ENCODE measurements around the gene GALNT7.
A peak's percentile ranks its signal among the peaks of the same experiment; 100 is the strongest.

The GALNT7 gene

GRCh38 chr4:173174594-173175012 is 6.0 kb downstream of the GALNT7 start:
- Histone ChIP-seq H3K27ac (ENCODE audit: low read length) (no peak overlapping the region), H3K9ac (ENCODE audit: low read length) (no peak overlapping the region), H3K9me3 (ENCODE audit: insufficient read depth, low read length) (no peaks in the 10 kb centered on the region), H3K36me3 (replicated peaks; ENCODE audit: low read depth, low read length) (no peaks in the 10 kb centered on the region), H3K4me1 (ENCODE audit: low read length) (peaks cover 36% of the 10 kb centered on the region), H3K4me2 (ENCODE audit: low read length) (no peak overlapping the region), H3K4me3 (ENCODE audit: low read length) (no peak overlapping the region), H2AFZ (ENCODE audit: low read depth, low read length) (no peak overlapping the region), H4K20me1 (ENCODE audit: insufficient read depth, low read length) (peaks cover 38% of the 10 kb centered on the region), H3K27me3 (ENCODE audit: low read depth, low read length) (no peaks in the 10 kb centered on the region), H3K79me2 (ENCODE audit: low read length) (peaks cover 96% of the 10 kb centered on the region)
- TF ChIP-seq EZH2phosphoT487 (IDR thresholded peaks at IDR 0.05; ENCODE audit: low read depth) (no peak), CTCF (IDR thresholded peaks at IDR 0.05; ENCODE audit: low read depth, low read length) (no peak)

GRCh38 chr4:173176010-173176409 is 7.4 kb downstream of the GALNT7 start:
- H3K79me2 ChIP-seq (ENCODE audit: low read length), result peaks cover 88% of the 10 kb centered on the region
- peaks cover 38% of the 10 kb centered on the region for H4K20me1 ChIP-seq (ENCODE audit: insufficient read depth, low read length)
- H3K27me3 ChIP-seq (ENCODE audit: low read depth, low read length), result no peaks in the 10 kb centered on the region
- peaks cover 29% of the 10 kb centered on the region for H3K4me1 ChIP-seq (ENCODE audit: low read length)
- H2AFZ ChIP-seq (ENCODE audit: low read depth, low read length), result no peak overlapping the region
- H3K9me3 ChIP-seq (ENCODE audit: insufficient read depth, low read length), result no peaks in the 10 kb centered on the region
- H3K36me3 ChIP-seq (replicated peaks; ENCODE audit: low read depth, low read length), result no peaks in the 10 kb centered on the region
- H3K4me3 ChIP-seq (ENCODE audit: low read length), result no peak overlapping the region
- H3K27ac ChIP-seq (ENCODE audit: low read length), result no peak overlapping the region
- no peak overlapping the region for H3K9ac ChIP-seq (ENCODE audit: low read length)
- TF ChIP-seq CTCF (IDR thresholded peaks at IDR 0.05; ENCODE audit: low read depth, low read length), result no peak
- no peak for TF ChIP-seq EZH2phosphoT487 (IDR thresholded peaks at IDR 0.05; ENCODE audit: low read depth)
- no peak overlapping the region for H3K4me2 ChIP-seq (ENCODE audit: low read length)

GRCh38 chr4:173177232-173177631 is 8.6 kb downstream of the GALNT7 start:
- H3K4me2 ChIP-seq (ENCODE audit: low read length), result 0 out of 2 replicates have a peak overlapping the region, but pooled peaks have one; percentile 5
- H4K20me1 ChIP-seq (ENCODE audit: insufficient read depth, low read length), result peaks cover 30% of the 10 kb centered on the region

GRCh38 chr4:173178144-173178543 is 9.5 kb downstream of the GALNT7 start:
- Histone ChIP-seq H3K9ac (ENCODE audit: low read length) (no peak overlapping the region), H3K36me3 (replicated peaks; ENCODE audit: low read depth, low read length) (no peaks in the 10 kb centered on the region), H2AFZ (ENCODE audit: low read depth, low read length) (no peak overlapping the region), H3K4me3 (ENCODE audit: low read length) (no peak overlapping the region), H3K79me2 (ENCODE audit: low read length) (peaks cover 76% of the 10 kb centered on the region), H3K9me3 (ENCODE audit: insufficient read depth, low read length) (no peaks in the 10 kb centered on the region), H4K20me1 (ENCODE audit: insufficient read depth, low read length) (peaks cover 26% of the 10 kb centered on the region), H3K27me3 (ENCODE audit: low read depth, low read length) (no peaks in the 10 kb centered on the region), H3K4me1 (ENCODE audit: low read length) (peaks cover 24% of the 10 kb centered on the region), H3K4me2 (ENCODE audit: low read length) (no peak overlapping the region), H3K27ac (ENCODE audit: low read length) (no peak overlapping the region)
- TF ChIP-seq CTCF (IDR thresholded peaks at IDR 0.05; ENCODE audit: low read depth, low read length), result no peak
- no peak for TF ChIP-seq EZH2phosphoT487 (IDR thresholded peaks at IDR 0.05; ENCODE audit: low read depth)

More at GRCh38 chr4:173177232-173177631, 8.6 kb downstream of the GALNT7 start:
- Histone ChIP-seq H3K9me3 (ENCODE audit: insufficient read depth, low read length) (no peaks in the 10 kb centered on the region), H3K27ac (ENCODE audit: low read length) (no peak overlapping the region), H3K79me2 (ENCODE audit: low read length) (peaks cover 80% of the 10 kb centered on the region), H3K36me3 (replicated peaks; ENCODE audit: low read depth, low read length) (no peaks in the 10 kb centered on the region), H3K9ac (ENCODE audit: low read length) (no peak overlapping the region), H2AFZ (ENCODE audit: low read depth, low read length) (no peak overlapping the region), H3K4me3 (ENCODE audit: low read length) (no peak overlapping the region), H3K4me1 (ENCODE audit: low read length) (peaks cover 24% of the 10 kb centered on the region), H3K27me3 (ENCODE audit: low read depth, low read length) (no peaks in the 10 kb centered on the region)
- TF ChIP-seq CTCF (IDR thresholded peaks at IDR 0.05; ENCODE audit: low read depth, low read length), result no peak
- TF ChIP-seq EZH2phosphoT487 (IDR thresholded peaks at IDR 0.05; ENCODE audit: low read depth), result no peak
